Measurements from ENCODE around the gene TMEM129.

Gene TMEM129

GRCh38 chr4:1721666-1722550 is 785 bp upstream of the TMEM129 start:
- Mint-ChIP-seq H3K27ac (peak overlapping the region; percentile 97), H3K4me1 (peaks cover 73% of the 10 kb centered on the region), H3K9me3 (no peaks in the 10 kb centered on the region), H3K27me3 (no peaks in the 10 kb centered on the region), H3K36me3 (peaks cover 14% of the 10 kb centered on the region), H3K4me3 (peak overlapping the region; percentile 79)
- ATAC-seq, result peak; percentile 1

- ATAC-seq, result peak; percentile 3
- Mint-ChIP-seq H3K9me3 (no peaks in the 10 kb centered on the region), H3K4me3 (peak overlapping the region; percentile 97), H3K27me3 (no peaks in the 10 kb centered on the region), H3K27ac (peak overlapping the region; percentile 97), H3K36me3 (peaks cover 6% of the 10 kb centered on the region), H3K4me1 (peaks cover 77% of the 10 kb centered on the region)
Measured at GRCh38 chr4:1720163-1720983, 750 bp downstream of the TMEM129 start.

GRCh38 chr4:1718095-1718850 is 2.9 kb downstream of the TMEM129 start:
- no peaks in the 10 kb centered on the region for H3K27me3 Mint-ChIP-seq
- H3K4me3 Mint-ChIP-seq, result peak overlapping the region; percentile 29
- ATAC-seq, result no peak
- no peaks in the 10 kb centered on the region for H3K9me3 Mint-ChIP-seq
- peaks cover 85% of the 10 kb centered on the region for H3K4me1 Mint-ChIP-seq
- H3K36me3 Mint-ChIP-seq, result peaks cover 6% of the 10 kb centered on the region
- H3K27ac Mint-ChIP-seq, result peak overlapping the region; percentile 3

DNA sequence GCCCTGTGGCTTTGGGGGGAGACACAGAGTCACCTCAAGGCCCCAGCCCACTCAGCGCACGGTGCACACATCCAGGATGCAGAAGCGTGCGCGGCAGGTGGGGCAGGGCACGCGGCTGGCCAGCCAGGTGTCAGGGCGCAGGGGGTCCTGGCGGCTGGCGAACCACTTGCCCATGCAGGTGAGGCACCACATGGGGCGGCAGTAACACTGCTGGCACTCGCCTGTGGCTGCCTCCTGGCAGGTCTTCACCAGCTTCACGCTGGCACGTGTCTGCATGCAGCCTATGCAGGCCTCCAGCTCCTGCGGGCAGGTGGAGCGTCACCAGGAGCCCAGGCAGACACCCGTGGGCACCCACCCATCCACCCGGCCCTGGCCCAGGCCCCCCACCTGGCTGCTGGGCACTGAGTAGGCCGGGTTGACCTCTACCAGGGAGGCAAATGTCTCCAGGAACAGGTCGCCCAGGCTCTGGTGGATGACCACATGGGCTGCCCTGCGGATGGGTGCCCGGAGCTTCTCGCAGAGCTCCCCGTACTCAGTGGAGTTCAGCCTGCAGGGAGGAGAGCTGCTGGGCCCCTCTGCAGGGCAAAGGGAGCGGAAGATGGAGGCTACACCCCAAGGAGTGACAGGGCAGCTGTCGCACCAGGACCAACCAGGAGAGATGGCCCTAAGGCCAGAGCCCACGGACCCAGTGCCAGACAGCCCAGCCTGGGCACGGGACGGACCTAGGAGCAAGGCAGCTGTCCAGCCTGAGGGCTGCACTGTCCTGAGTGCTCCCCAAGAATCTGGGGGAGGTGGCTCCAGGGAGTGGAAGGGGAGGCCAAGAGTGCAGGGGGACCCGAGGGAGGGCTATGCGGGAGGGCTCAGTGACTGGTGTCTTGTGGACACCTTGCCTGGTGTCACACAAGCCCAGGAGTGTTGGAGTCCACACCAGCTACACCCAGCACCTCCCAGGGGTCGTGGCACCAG is 3.7 kb downstream of the TMEM129 start:
- Mint-ChIP-seq H3K4me1 (peaks cover 80% of the 10 kb centered on the region), H3K9me3 (no peaks in the 10 kb centered on the region), H3K27ac (peak overlapping the region; percentile 3), H3K4me3 (no peak overlapping the region), H3K27me3 (no peaks in the 10 kb centered on the region), H3K36me3 (peaks cover 6% of the 10 kb centered on the region)
- ATAC-seq, result no peak

GRCh38 chr4:1716065-1716945 is 4.8 kb downstream of the TMEM129 start:
- H3K4me3 Mint-ChIP-seq, result no peak overlapping the region
- H3K27me3 Mint-ChIP-seq, result no peaks in the 10 kb centered on the region
- H3K36me3 Mint-ChIP-seq, result peaks cover 8% of the 10 kb centered on the region
- no peaks in the 10 kb centered on the region for H3K9me3 Mint-ChIP-seq
- peak overlapping the region; percentile 96 for H3K27ac Mint-ChIP-seq
- peaks cover 75% of the 10 kb centered on the region for H3K4me1 Mint-ChIP-seq
- ATAC-seq, result no peak

DNA sequence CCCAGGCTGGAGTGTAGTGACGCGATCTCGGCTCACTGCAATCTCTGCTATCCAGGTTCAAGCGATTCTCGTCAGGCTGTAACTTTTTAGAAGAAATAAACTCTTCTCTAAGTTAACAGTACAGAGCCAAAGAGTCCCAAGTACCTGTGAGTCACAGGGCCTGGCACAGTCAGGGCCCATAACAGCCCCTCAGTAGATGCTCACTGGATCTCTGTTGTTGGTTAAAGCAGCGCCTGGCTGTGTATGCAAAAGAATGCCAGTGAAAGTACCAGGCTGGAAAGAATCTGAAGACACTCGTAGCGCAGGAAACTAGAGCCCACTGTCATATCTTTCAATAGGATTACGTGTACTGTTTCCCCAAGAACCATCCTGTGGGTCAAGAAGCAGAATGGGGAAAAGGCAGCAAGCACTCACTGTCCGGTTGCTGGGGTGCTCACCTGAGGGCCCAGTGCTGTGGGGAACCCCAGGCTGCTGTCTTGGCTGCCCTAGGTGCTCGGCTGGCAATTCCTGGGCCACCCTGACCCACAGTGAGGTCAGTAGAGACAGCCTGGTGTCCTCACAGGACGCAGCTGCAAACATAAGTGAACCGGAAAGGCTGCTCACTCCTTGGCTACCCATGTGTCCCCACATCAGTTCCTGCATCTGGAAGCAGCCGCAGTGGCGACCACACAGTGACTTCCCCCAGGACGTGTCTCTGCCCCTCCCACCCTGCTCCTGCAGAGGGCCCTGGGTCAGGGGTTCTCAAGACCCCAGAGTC is 5.9 kb downstream of the TMEM129 start:
- no peak for ATAC-seq
- peaks cover 13% of the 10 kb centered on the region for H3K36me3 Mint-ChIP-seq
- H3K4me1 Mint-ChIP-seq, result peaks cover 84% of the 10 kb centered on the region
- peak overlapping the region; percentile 96 for H3K27ac Mint-ChIP-seq
- no peaks in the 10 kb centered on the region for H3K27me3 Mint-ChIP-seq
- no peaks in the 10 kb centered on the region for H3K9me3 Mint-ChIP-seq
- peak overlapping the region; percentile 47 for H3K4me3 Mint-ChIP-seq

DNA sequence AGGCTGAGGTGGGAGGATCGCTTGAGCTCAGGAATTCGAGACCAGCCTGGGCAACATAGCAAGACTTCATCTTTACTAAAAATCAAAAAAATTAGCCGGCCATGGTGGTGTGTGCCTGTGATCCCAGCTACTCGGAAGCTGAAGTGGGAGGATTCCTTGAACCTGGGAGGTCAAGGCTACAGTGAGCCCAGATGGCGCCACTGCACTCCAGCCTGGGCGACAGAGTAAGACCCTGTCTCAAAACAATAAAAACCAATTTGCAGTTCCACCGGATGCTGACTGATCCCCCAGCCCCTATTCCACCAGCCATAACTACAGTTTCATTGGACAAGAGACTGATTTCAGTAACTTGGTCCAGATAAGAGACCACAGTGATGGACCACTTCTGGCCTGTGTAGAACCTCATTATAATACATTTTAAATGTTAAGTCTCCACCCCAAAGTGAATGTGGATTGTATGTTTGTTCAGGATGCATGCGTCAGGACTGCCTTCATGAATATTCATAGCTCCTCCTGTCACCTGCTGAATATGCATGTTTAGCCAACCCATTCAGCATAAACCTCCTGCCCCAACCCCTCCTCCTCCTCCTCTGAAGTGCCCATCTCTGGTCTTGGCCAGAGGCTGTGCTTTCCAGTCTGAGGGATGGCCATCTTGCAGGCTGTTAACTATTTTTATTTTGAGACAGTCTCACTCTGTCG is 6.7 kb downstream of the TMEM129 start:
- H3K27ac Mint-ChIP-seq, result peak overlapping the region; percentile 96
- H3K36me3 Mint-ChIP-seq, result peaks cover 17% of the 10 kb centered on the region
- H3K9me3 Mint-ChIP-seq, result no peaks in the 10 kb centered on the region
- H3K4me3 Mint-ChIP-seq, result peak overlapping the region; percentile 99
- no peaks in the 10 kb centered on the region for H3K27me3 Mint-ChIP-seq
- ATAC-seq, result no peak
- H3K4me1 Mint-ChIP-seq, result peaks cover 84% of the 10 kb centered on the region

DNA sequence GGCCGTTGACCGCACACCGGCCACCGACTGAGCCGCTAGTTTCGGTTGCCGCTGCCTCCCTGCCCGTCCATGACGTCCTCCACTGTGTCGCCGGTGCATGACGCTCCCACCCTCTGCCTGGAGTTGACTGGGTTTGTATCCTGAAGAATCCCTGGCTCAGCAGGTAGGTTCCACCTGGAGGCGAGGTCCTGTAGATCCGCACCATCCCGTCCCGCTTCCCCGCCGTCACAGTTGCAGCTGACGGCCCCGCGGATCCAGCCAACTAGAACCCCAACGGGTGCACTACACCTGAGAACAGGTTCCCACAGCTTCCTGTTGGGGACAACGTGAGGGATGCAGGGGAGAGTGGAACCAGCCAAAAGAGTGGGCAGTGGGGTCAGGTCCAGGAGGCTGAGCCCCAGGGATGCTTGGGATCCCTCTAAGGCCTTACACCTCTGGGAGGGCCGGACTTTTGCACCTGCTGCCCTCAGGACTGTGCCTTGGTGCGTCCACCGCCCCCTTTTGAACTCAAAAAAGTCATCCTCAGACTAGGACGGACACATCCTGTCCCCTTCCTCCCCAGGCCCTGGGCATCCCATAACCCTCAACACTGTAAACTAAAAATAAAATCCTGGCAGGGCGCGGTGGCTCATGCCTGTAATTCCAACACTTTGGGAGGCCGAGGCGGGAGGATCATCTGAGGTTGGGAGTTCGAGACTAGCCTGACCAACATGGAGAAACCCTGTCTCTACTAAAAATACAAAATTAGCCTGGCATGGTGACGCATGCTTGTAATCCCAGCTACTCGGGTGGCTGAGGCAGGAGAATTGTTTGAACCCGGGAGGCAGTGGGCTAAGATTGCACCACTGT is 7.9 kb downstream of the TMEM129 start:
- no peak for ATAC-seq
- Mint-ChIP-seq H3K27me3 (no peaks in the 10 kb centered on the region), H3K27ac (peak overlapping the region; percentile 96), H3K9me3 (no peaks in the 10 kb centered on the region), H3K4me1 (peaks cover 83% of the 10 kb centered on the region), H3K4me3 (peak overlapping the region; percentile 99), H3K36me3 (peaks cover 17% of the 10 kb centered on the region)

- no peaks in the 10 kb centered on the region for H3K9me3 Mint-ChIP-seq
- H3K27me3 Mint-ChIP-seq, result no peaks in the 10 kb centered on the region
- peak within 1 kb of the TSS; percentile 96 for H3K27ac Mint-ChIP-seq
- peak within 1 kb of the TSS; percentile 99 for H3K4me3 Mint-ChIP-seq
- ATAC-seq, result peak; percentile 94
- H3K36me3 Mint-ChIP-seq, result peaks cover 17% of the 10 kb centered on the region
- H3K4me1 Mint-ChIP-seq, result peaks cover 75% of the 10 kb centered on the region
Measured at GRCh38 chr4:1712216-1713002, 8.7 kb downstream of the TMEM129 start, which contains the start of gene SLBP. TSS of gene SLBP (minus strand) at chr4:1712319. CDS start at chr4:1712188, 131 bp downstream.

- peaks cover 72% of the 10 kb centered on the region for H3K4me1 Mint-ChIP-seq
Measured at GRCh38 chr4:1711571-1712215, 9.4 kb downstream of the TMEM129 start.

More at GRCh38 chr4:1711571-1712215, 9.4 kb downstream of the TMEM129 start:
- no peaks in the 10 kb centered on the region for H3K9me3 Mint-ChIP-seq
- peak overlapping the region; percentile 87 for H3K27ac Mint-ChIP-seq
- H3K27me3 Mint-ChIP-seq, result no peaks in the 10 kb centered on the region
- H3K4me3 Mint-ChIP-seq, result peak overlapping the region; percentile 91
- no peak for ATAC-seq
- peaks cover 17% of the 10 kb centered on the region for H3K36me3 Mint-ChIP-seq

Measured in stimulated activated memory B cell treated with anti-CD40 and anti-IgM and Interleukin-4, amounts not matched to agents 10 μg/mL and 1 μg/mL and 100 μg/mL, for 72 hours (primary cell).